HUES48 (cell line): ENCODE results near the gene NKAIN4.

ENCODE experiments used
- H3K27ac ChIP-seq: one replicate; pipeline ENCODE4 v1.7.0; 2013; ENCODE audit warnings: low read depth, low read length, inconsistent platforms
- H3K27me3 ChIP-seq: 2 replicates; pipeline ENCODE4 v1.6.1; 2013; ENCODE audit warnings: mild to moderate bottlenecking, low read length; ENCODE audit not compliant: control insufficient read depth, insufficient read depth
- H3K36me3 ChIP-seq: 2 replicates; pipeline ENCODE4 v1.6.1; 2013; ENCODE audit warnings: low read length; ENCODE audit not compliant: control insufficient read depth, insufficient read depth
- H3K4me1 ChIP-seq: 2 replicates; pipeline ENCODE4 v1.6.1; 2013; ENCODE audit warnings: mild to moderate bottlenecking, low read length; ENCODE audit not compliant: control insufficient read depth, insufficient read depth
- H3K4me3 ChIP-seq: 2 replicates; pipeline ENCODE4 v1.5.1; 2013; ENCODE audit warnings: mild to moderate bottlenecking, low read depth, low read length
- H3K9ac ChIP-seq: 2 replicates; pipeline ENCODE4 v1.6.1; 2013; ENCODE audit warnings: mild to moderate bottlenecking, low read depth, low read length, moderate library complexity
- H3K9me3 ChIP-seq: 2 replicates; pipeline ENCODE4 v1.6.1; 2013; ENCODE audit warnings: low read length; ENCODE audit not compliant: control insufficient read depth, insufficient read depth

Gene NKAIN4

GRCh38 chr20:63287697-63288580 lies 33.7 kb upstream of the NKAIN4 start:
- Histone ChIP-seq H3K36me3 (peaks cover 53% of the 10 kb centered on the region), H3K4me3 (no peak overlapping the region), H3K27me3 (no peaks in the 10 kb centered on the region), H3K9me3 (no peaks in the 10 kb centered on the region), H3K9ac (no peak overlapping the region), H3K27ac (no peak overlapping the region), H3K4me1 (peaks cover 3% of the 10 kb centered on the region; the same call in 1 of the 2 replicates)

- Histone ChIP-seq H3K4me1 (peaks cover 3% of the 10 kb centered on the region; the same call in 1 of the 2 replicates), H3K9ac (no peak overlapping the region), H3K4me3 (no peak overlapping the region), H3K27ac (no peak overlapping the region), H3K9me3 (no peaks in the 10 kb centered on the region), H3K36me3 (peaks cover 61% of the 10 kb centered on the region), H3K27me3 (no peaks in the 10 kb centered on the region)
Measured at GRCh38 chr20:63286781-63287696, 32.8 kb upstream of the NKAIN4 start.

GRCh38 chr20:63285636-63286615 lies 31.7 kb upstream of the NKAIN4 start:
- H3K4me3 ChIP-seq: no peak overlapping the region
- H3K9me3 ChIP-seq: no peaks in the 10 kb centered on the region
- H3K4me1 ChIP-seq: peaks cover 2% of the 10 kb centered on the region; the same call in 1 of the 2 replicates
- peaks cover 71% of the 10 kb centered on the region for H3K36me3 ChIP-seq
- no peaks in the 10 kb centered on the region for H3K27me3 ChIP-seq
- H3K9ac ChIP-seq: no peak overlapping the region
- no peak overlapping the region for H3K27ac ChIP-seq

- no peaks in the 10 kb centered on the region for H3K4me1 ChIP-seq
- no peaks in the 10 kb centered on the region for H3K27me3 ChIP-seq
- no peak overlapping the region for H3K4me3 ChIP-seq
- H3K9ac ChIP-seq: no peak overlapping the region
- peaks cover 80% of the 10 kb centered on the region for H3K36me3 ChIP-seq
- H3K9me3 ChIP-seq: no peaks in the 10 kb centered on the region
- H3K27ac ChIP-seq: no peak overlapping the region
Measured at GRCh38 chr20:63284981-63285524, 30.8 kb upstream of the NKAIN4 start.

GRCh38 chr20:63284544-63284949 lies 30.3 kb upstream of the NKAIN4 start:
- H3K4me3 ChIP-seq: no peak overlapping the region
- peaks cover 84% of the 10 kb centered on the region for H3K36me3 ChIP-seq
- no peak overlapping the region for H3K27ac ChIP-seq

GRCh38 chr20:63284083-63284440 lies 29.8 kb upstream of the NKAIN4 start:
- no peak overlapping the region for H3K27ac ChIP-seq
- H3K9me3 ChIP-seq: no peaks in the 10 kb centered on the region
- peaks cover 84% of the 10 kb centered on the region for H3K36me3 ChIP-seq
- no peak overlapping the region for H3K4me3 ChIP-seq
- H3K4me1 ChIP-seq: no peaks in the 10 kb centered on the region
- H3K27me3 ChIP-seq: no peaks in the 10 kb centered on the region
- no peak overlapping the region for H3K9ac ChIP-seq

More at GRCh38 chr20:63284544-63284949, 30.3 kb upstream of the NKAIN4 start:
- Histone ChIP-seq H3K27me3 (no peaks in the 10 kb centered on the region), H3K9me3 (no peaks in the 10 kb centered on the region), H3K4me1 (no peaks in the 10 kb centered on the region), H3K9ac (no peak overlapping the region)

DNA sequence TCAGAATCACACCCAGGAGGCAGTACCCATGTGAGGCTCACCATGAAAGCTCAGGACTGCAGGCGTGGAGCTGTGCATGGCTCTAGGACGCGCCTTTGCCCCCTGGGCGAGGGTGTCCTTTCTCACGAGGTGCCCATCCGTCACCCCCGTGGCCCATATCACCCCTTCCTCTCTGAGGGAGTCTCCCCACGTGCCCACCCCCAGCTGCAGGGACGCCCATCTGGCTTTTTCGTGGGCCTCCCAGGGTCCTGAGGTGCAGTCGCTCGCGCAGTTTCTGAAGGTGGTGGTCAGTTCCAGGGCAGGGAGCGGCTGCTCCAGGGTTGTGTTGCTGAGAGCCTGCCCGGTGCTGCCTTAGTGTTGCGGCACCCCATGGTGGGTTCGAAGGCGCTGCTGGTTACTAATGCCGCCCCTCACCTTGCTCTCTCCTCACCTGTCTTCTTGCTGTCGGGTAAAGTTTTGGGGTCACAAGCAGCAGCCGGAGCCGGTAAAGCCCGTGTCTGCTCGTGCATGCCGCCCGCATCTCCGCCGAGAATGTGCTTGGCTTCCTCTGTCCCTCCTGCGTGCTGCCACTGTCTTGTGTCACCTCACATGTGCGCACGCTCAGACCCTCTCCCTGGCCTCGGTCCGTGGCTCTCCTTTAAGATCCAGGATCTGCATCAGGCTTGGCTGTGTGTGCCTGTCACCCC lies 29.3 kb upstream of the NKAIN4 start:
- Histone ChIP-seq H3K4me1 (no peaks in the 10 kb centered on the region), H3K9me3 (no peaks in the 10 kb centered on the region), H3K27me3 (no peaks in the 10 kb centered on the region), H3K27ac (no peak overlapping the region), H3K36me3 (peaks cover 84% of the 10 kb centered on the region), H3K4me3 (no peak overlapping the region), H3K9ac (no peak overlapping the region)

DNA sequence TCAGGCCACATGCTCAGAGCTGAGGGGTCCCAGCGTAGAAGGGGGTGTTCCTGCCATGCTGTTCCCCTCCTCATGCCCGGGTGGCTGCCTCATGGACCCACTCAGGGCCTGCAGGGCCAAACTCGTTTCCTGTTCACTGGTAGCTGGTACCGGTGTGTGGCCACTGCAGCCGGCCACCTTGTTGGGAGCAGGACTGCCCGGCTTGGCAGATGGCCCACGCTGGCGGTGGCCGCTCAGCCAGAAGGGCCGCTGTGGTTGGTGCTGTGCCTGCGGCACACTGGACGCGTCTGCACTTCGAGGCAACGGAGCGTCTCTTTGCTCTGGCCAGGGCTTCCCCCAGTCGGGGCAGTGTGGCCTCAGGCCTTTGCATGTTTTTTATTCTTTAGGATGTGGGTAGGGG lies 28.7 kb upstream of the NKAIN4 start:
- Histone ChIP-seq H3K27ac (no peak overlapping the region), H3K36me3 (peaks cover 84% of the 10 kb centered on the region), H3K4me1 (no peaks in the 10 kb centered on the region), H3K27me3 (no peaks in the 10 kb centered on the region), H3K4me3 (no peak overlapping the region), H3K9ac (no peak overlapping the region), H3K9me3 (no peaks in the 10 kb centered on the region)

- Histone ChIP-seq H3K4me1 (no peaks in the 10 kb centered on the region), H3K4me3 (no peak overlapping the region)
Measured at GRCh38 chr20:63281742-63282665, 27.7 kb upstream of the NKAIN4 start.

More at GRCh38 chr20:63281742-63282665, 27.7 kb upstream of the NKAIN4 start:
- Histone ChIP-seq H3K27ac (no peak overlapping the region), H3K9ac (no peak overlapping the region), H3K27me3 (no peaks in the 10 kb centered on the region), H3K36me3 (peaks cover 84% of the 10 kb centered on the region), H3K9me3 (no peaks in the 10 kb centered on the region)
